HS-5 (cell line): ENCODE data around the gene LTBP3.
"Not testable (repeated sequence)": the region's sequence is repeated elsewhere in the genome, so short reads cannot be mapped to it uniquely, and the experiment has no call there.

Experiments
- DNase-seq: peaks from one replicate; pipeline ENCODE4 v3.0.0-alpha.2; 2012; ENCODE audit warnings: low read depth

Gene LTBP3

DNA sequence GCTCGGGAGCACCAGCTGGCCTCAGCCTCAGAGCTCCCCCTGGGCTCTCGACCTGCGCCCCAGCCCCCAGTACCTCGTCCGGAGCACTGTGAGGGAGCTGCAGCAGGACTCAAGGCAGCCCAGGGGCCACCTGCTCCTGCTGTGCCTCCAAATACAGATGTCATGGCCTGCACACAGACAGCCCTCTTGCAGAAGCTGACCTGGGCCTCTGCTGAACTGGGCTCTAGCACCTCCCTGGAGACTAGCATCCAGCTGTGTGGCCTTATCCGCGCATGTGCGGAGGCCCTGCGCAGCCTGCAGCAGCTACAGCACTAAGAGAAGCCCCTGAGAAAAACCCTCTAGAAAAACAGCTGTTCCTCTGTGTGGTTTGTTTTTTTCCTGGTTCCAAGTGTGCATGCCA lies 13.3 kb upstream of the LTBP3 start:
- no peak for DNase-seq

- DNase-seq = peak; percentile 97
Measured at GRCh38 chr11:65569973-65570918, 12.1 kb upstream of the LTBP3 start, which contains the start of gene ZNRD2. TSS of gene ZNRD2 (plus strand) at chr11:65570477. CDS start at chr11:65570492, 15 bp downstream.

DNA sequence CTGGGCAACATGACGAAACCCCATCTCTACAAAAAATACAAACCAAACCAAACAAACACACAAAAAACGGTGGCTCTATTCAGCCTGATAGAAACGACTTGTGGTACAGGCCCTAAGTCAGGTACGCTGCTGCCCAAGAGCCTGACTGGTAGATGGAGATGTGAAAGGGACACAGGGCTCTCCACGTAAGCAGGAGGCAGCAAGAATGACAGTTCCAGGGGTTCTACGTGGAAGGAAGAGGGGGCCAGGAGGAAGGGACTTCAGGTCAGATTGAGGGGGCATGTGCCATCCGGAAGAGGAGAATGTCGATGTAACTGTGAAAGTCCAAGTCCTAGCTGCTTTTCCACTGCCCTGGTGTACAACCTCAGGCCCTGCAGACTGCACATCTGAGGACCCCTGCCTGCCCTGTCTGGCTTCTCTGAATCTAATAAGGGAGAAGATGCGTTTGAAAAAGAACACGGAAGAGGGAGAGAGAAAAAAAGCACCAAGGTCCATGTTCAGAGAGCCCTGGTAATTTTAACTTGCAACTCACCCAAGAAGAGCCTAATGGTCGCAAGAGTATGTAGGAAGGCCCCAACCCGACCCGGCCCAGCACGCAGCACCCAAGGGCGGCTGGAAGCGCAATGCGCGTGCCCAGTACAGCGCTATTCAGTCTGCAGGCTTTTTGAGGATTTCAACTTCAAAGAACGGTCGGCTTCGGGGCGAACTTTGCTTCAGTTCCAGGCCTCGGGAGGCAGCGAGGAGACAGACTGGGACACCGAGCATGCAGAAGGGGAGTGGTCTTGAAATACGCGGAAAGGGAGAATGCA lies 11.2 kb upstream of the LTBP3 start:
- no peak for DNase-seq

- no peak for DNase-seq
Measured at GRCh38 chr11:65565624-65566453, 7.7 kb upstream of the LTBP3 start.

DNA sequence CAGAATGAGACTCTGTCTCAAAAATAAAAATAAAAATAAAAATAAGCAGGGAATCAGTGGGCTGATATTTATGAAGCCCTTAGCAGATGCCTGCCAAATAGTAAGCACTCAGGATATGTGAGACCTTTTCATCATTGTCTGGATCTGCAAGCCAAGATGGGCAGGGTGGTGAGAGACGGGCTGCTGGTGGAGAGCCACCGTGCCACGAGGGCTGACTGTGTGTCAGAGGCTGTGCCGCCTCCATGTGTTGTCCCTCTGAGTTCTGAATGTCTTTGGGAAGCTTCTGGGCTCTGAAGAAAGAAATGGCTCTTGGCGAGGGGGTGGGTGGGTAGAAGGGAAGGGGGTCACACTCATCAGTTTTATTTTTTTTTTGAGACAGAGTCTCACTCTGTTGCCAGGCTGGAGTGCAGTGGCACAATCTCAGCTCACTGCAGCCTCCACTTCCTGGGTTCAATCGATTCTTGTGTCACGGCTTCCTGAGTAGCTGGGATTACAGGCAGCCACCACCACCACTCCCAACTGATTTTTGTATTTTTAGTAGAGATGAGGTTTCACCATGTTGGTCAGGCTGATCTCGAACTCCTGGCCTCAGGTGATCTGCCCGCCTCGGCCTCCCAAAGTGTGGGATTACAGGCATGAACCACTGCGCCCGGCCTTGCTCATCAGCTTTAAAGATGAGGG lies 6.9 kb upstream of the LTBP3 start:
- DNase-seq = not testable (repeated sequence)

DNA sequence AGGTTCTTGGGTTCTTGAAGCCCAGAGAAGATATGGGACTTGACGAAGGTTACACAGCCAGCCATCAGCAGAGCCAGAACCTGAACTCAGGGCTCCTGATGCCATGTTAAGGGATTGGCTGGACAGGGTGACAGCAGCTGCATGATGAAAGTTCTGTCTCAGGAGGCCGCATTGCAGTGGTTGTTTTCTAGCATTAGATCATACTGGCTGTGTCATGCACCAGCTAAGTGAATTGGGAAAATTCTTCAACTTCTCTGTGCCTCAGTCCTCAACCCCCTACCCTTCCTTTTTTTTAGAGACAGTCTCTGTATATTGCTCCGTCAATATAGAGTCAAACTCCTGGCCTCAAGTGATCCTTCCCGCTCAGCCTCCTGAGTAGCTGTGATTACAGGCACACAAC lies 5.4 kb upstream of the LTBP3 start:
- no peak for DNase-seq

DNA sequence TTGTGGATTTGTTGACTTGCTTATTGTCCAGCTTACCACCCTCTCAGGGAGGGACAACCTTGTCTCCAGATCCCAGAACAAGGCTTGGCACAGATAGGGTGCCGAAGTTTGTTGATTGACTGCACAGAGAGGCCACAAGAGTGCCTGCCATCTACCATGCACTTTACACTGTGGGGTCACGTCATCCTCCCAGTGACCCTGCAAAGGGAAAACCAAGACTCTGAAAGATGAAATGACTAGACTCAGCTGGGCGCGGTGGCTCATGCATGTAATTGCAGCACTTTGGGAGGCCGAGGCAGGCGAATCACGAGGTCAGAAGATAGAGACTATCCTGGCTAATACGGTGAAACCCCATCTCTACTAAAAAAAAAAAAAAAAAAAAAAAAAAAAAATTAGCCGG lies 4.6 kb upstream of the LTBP3 start:
- no peak for DNase-seq

DNA sequence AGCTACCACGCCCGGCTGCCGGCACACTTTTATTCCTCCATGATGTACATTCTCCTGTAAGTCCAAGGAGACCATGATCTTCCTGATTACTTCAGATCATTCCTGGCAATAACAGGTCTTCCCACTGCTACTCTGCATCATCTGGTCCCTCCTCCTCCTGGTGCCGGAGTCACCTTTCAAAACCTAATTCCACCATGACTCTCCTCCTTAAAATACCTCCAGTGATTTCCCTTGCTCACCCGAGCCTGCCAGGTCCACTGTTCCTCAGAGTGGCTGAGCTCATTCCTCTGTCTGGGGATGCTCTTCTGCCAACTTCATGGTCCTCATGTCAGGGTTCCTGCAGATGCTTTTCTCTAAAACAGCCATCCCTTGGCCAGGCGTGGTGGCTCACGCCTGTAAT lies 3.9 kb upstream of the LTBP3 start:
- DNase-seq = no peak

DNA sequence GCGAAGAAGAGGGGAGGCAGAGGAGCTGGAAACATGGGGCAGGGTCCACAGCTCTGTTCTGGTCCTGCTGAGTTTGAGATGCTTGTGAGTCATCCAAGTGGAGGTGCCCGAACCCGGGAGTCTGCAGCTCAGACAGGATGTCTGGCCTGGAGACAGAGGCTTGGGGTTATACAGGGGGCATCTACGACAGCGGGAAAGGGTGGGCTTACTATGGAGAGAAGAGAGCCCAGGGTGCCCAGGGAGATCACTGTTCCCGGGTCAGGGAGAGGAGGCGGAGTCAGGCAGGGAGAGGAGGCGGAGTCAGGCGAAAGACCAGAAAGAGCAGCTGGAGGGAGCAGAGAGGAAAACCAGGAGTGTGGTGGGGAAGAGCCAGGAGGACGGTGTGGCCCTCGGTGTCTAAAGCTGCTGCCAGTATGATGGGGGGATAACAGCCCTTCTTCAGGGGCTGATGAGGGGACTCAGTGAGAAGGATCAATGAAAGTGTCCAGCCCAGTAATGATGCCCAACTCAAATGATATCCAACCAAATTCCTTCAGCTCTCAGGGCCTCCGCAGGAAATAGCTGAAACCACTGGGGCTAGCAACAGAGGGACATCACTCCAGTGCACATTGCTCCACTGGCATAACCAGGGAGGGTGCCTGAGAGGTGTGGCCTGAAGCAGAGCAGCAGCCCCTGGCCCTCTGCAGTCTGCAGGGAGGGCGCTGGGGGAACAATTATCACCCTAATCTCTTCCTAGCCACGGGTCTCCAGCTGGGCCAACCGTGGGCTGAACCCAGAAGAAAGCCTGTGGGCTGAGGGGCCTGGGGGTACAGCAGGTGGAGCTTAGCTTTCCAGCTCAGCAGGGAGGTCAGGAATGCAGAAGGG lies 2.6 kb upstream of the LTBP3 start:
- DNase-seq = no peak

GRCh38 chr11:65559951-65560537 lies 1.9 kb upstream of the LTBP3 start:
- no peak for DNase-seq

DNA sequence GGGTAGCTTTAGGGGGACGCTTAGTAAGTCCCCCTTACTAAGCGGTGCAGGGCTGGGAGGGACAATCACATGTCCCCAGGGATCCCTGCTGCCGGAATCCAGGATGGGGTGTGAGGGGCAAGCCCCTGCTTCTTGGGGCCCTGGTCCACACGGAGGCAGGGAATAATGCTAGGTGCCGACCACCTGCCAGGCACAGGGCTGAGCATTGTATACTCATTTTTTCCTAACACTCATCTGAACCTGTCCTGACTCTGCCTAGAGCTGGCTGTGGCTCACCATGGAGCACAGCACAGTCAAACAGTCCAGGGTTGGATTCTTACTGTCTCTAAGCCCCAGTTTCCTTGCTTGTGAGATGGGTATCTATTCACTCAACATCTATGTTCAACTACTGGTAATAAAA lies 1.4 kb upstream of the LTBP3 start:
- no peak for DNase-seq

- DNase-seq = no peak
Measured at GRCh38 chr11:65558930-65559509, 861 bp upstream of the LTBP3 start.

- DNase-seq = no peak
Measured at GRCh38 chr11:65557280-65558001, 718 bp downstream of the LTBP3 start.

GRCh38 chr11:65556470-65557279 lies 1.5 kb downstream of the LTBP3 start:
- DNase-seq = no peak

DNA sequence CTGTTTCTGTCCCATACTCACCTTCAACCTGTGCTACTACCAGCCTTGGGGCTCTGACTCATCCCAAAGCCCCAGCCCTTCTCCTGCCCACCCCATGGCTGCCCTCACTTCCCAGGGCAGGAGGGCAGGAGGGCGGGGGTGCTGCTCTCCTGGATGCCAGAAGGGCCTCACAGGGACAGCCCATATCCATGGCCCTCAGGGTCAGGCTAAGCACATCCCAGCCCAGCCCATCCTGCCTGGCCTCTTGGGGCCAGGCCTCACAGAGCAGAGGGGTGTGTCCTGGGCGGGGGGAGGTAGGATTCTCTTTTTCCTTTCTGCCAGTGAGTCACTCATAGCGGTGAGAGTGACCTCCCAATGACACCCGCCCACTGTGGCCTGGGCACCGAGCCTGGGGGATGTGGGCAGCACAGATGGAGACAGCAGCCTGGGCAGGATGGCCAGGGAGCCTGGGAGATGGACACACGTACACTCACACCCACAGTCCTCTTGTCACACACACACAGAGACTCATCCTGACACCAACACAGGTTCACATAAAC lies 2.4 kb downstream of the LTBP3 start:
- DNase-seq = peak; percentile 83

DNA sequence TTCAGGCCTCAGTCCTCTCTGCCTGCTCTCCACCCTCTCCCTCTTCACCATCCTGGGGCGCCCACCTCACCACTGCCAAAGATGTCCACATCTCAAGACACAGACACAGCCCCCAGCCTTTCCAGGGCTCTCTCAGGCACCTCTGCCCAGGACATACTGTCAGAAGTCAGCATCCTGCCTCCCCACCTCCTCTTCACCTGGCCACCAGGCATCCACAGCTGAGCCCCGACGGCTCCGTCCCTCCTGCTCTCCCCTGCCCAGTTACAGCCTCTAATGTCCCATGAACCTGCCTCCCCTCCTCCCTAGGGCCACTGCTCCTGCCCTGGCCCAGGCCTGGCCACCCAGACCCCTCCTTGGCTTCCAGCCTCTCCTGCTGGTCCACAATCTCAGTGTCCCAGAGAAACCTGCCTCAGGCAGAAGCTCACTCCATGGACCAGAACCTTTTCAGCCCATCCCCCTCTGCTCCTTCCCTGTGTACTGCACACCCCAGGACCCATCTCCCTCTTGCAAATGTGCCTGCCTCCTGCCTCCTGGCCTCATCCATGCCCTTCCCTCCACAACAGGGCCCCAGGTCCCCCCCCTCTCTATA lies 3.2 kb downstream of the LTBP3 start:
- no peak for DNase-seq

GRCh38 chr11:65554057-65554818 lies 3.9 kb downstream of the LTBP3 start:
- no peak for DNase-seq
